Stimulated activated CD4-positive, alpha-beta T cell treated with anti-CD3 and anti-CD28 coated beads, TNF-alpha, amount 100 ng/mL, for 1 hour (primary cell): ENCODE results near the gene NF2.

Experiments used
- DNase-seq, 3 donors: peaks; one replicate each; pipeline ENCODE4 v3.0.0-alpha.2; 2020; ENCODE audit warnings: low read depth in 3 of 3, low spot score in 1 of 3

NF2 gene

GRCh38 chr22:29630987-29631386 is 27.6 kb downstream of the NF2 start:
- DNase-seq: no peak

GRCh38 chr22:29631725-29632124 is 28.3 kb downstream of the NF2 start:
- no peak for DNase-seq

DNA sequence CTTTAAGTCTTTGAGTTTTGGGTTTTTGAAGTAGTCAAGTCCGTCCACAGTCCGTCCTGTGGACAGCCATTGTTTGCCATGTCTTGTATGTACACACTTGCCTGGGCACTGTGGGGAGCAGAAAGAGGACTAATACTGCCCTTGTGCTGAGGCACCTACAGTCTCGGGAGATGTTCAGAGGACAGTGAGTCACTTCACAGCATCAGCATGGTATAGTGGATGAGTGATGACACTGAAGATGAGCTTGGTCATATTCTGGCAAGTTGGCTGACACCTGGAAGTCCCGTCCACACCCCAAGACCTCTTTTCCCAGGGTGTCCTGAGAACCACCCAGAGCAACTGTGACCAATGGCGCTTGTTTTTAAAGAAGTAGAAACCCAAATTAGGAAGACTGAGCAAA is 29.2 kb downstream of the NF2 start:
- no peak for DNase-seq

- no peak for DNase-seq
Measured at GRCh38 chr22:29633514-29634312, 30.3 kb downstream of the NF2 start.

- no peak for DNase-seq
Measured at GRCh38 chr22:29634847-29635246, 31.4 kb downstream of the NF2 start.

GRCh38 chr22:29635734-29636357 is 32.4 kb downstream of the NF2 start:
- no peak for DNase-seq

DNA sequence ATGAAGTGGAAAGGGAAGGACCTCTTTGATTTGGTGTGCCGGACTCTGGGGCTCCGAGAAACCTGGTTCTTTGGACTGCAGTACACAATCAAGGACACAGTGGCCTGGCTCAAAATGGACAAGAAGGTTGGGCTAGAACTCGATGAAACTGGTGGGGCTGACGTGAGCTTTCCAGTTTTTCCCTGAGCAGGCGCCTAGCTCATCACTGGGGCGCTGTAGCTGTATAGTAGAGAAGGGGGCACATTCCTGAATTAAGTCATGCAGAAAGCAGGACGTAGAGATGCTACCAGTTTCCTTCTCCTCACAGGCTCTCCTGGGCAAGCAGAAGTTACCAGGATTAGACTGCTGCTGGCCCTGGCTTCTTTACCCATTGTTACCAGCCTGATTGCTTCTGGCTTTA is 33.3 kb downstream of the NF2 start:
- no peak for DNase-seq

GRCh38 chr22:29637181-29637580 is 33.7 kb downstream of the NF2 start:
- DNase-seq: no peak

DNA sequence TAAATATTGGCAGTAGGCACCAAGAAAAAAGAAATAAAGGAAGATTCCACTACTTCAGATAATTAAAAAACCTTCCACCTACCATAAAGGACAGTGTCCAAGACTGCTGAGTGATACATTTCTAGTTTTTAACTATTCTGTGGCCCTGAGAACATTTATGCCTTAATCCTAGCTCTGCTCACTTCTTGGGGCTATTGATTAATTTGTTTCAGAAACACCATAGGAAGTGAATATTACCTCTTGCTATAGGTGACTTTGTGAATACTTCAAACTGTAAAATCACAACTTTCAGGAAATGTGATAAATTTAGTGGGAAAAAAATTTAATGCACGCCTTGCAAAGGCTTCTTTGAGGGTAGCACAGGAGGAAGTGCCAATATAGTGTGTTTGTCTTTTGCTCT is 35.2 kb downstream of the NF2 start:
- no peak for DNase-seq

DNA sequence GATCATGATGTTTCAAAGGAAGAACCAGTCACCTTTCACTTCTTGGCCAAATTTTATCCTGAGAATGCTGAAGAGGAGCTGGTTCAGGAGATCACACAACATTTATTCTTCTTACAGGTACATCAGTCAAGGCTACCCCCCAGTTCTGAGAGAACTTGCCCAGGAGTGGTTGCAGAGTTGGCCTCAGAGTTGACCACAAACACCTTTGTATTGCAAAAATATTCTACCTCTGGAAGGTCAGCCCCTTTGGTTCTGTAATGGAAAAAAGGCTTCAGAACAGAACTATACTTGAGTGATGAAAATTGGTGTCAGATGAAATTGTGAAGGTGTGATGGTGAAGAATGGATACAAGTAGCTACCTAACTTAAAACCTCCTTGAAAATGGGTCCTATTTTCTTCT is 35.7 kb downstream of the NF2 start:
- no peak for DNase-seq

DNA sequence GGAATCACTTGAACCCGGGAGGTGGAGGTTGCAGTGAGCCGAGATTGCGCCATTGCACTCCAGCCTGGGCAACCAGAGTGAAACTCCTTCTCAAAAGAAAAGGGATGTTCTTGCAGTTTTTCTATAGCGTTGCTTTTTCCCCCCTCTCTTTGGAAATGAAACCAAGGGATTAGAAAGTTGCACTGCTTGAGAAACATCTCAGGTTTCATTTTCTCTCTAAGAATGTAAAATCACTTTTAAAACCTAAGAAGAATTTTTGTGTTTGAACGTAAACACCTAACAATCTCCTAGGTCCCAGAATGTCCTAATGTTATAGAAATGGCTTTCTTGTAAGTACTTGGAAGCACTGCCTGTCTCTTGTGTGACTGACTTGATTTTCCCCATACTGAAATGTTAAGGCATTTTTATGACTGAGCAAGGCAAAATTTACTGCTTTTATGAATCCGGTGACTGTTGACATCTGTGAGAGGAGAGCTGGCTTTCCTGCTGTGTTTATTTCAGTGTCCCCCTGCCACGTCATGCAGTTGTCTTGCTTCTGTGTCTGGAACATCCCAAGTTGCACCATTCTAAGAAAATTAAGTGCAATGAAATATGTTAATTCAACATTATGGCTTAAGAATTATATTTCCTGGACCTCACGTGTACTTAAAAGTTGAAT is 37.7 kb downstream of the NF2 start:
- no peak for DNase-seq

- DNase-seq: no peak
Measured at GRCh38 chr22:29641700-29642330, 38.4 kb downstream of the NF2 start.

GRCh38 chr22:29642694-29643093 is 39.3 kb downstream of the NF2 start:
- no peak for DNase-seq

GRCh38 chr22:29647954-29648737 is 44.7 kb downstream of the NF2 start:
- DNase-seq: no peak

- DNase-seq: no peak
Measured at GRCh38 chr22:29650370-29650769, 46.9 kb downstream of the NF2 start.

GRCh38 chr22:29651652-29652051 is 48.2 kb downstream of the NF2 start:
- no peak for DNase-seq

GRCh38 chr22:29654420-29654819 is 51.0 kb downstream of the NF2 start:
- DNase-seq: no peak

GRCh38 chr22:29654882-29655281 is 51.4 kb downstream of the NF2 start:
- DNase-seq: no peak

GRCh38 chr22:29658176-29658575 is 54.7 kb downstream of the NF2 start:
- no peak for DNase-seq

DNA sequence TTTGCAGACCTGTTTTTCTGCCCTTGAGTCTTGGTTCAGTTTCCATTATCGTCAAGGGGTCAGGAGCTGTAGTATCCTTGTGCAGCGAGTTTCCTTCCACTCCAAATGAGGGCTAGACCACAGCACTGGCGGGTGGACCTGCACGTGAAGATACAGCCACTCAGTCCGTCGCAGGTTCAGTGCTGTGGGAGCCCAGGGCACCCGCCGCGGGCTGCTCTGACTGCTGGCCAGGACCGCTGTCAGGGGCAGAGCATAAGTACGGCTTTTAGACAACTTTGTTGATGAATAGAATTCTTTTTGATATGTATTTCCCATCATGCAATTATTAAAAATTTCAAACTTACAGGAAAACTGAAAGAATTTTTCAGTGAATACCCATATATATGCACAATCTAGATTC is 56.6 kb downstream of the NF2 start:
- no peak for DNase-seq

GRCh38 chr22:29661336-29661735 is 57.9 kb downstream of the NF2 start:
- DNase-seq: no peak
